HepG2 (cell line): ENCODE results near the gene SMTNL2. TPM values are rescaled to one million over a fixed set of nuclear protein-coding genes. Genes with fewer than 3 reads are reported as not detected.

Experiments used
- ATAC-seq: fragments of 200-7000 bp; cut with Tn5 transposase; 3 replicates; pipeline ENCODE4 v1.9.1; 2020; ENCODE audit warnings: mild to moderate bottlenecking, moderate library complexity
- BruUV-seq: library from RNA; stranded (reverse); fragments of 400-500 nt; replicated peaks from 2 replicates; lab custom pipeline; 2021; lab: Mats Ljungman, UMichigan
- CTCF ChIA-PET: fragments of 300-600 bp; formaldehyde crosslinking; extraction: SDS; loops from one replicate; lab custom pipeline; 2021; ENCODE audit warnings: low total read pairs, inconsistent platforms, low intra/inter-chr PET ratio; lab: Yijun Ruan, JAX
- POLR2A ChIA-PET: fragments of 350-600 bp; sonication (Branson Sonifier 250); formaldehyde crosslinking; loops from one replicate; lab custom pipeline; 2020; ENCODE audit warnings: antibody characterized with exemption, inconsistent platforms; lab: Yijun Ruan, JAX
- DNase-seq: peaks from one replicate; pipeline ENCODE4 v3.0.0-alpha.2; 2015; ENCODE audit warnings: low spot score
- FAIRE-seq: peaks from 3 replicates; lab custom pipeline; 2011; peaks lifted over from hg19 to GRCh38; lab: Jason Lieb, UNC
- H2AFZ ChIP-seq: one replicate; pipeline ENCODE4 v1.6.1; 2011; ENCODE audit warnings: low read length, inconsistent platforms
- H3K27ac ChIP-seq: fragments of 300-600 bp; 3 replicates; pipeline ENCODE4 v1.8.0; 2011; ENCODE audit warnings: mixed run types, mild to moderate bottlenecking, mixed read lengths, low read length, inconsistent platforms; ENCODE audit not compliant: insufficient read depth; ENCODE audit errors: extremely low read length
- H3K27me3 ChIP-seq, 2 experiments: fragments of 200-600 bp in 1 of 2; 2 replicates in 1 of 2; 3 replicates in 1 of 2; pipeline versions ENCODE4 v1.6.0 to v1.8.0; 2011; ENCODE audit warnings: low read length in 2 of 2, mild to moderate bottlenecking in 2 of 2, moderate library complexity in 2 of 2, inconsistent platforms in 1 of 2; ENCODE audit not compliant: insufficient read depth in 2 of 2, control insufficient read depth in 1 of 2
- H3K36me3 ChIP-seq, 2 experiments: fragments of 200-600 bp in 1 of 2; replicated peaks in 1 of 2; 2 replicates in 1 of 2; 3 replicates in 1 of 2; pipeline versions ENCODE4 v1.5.1 to v1.8.0; 2011; ENCODE audit warnings: low read length in 2 of 2, inconsistent platforms in 1 of 2; ENCODE audit not compliant: insufficient read depth in 2 of 2, control insufficient read depth in 1 of 2
- H3K4me1 ChIP-seq: 2 replicates; pipeline ENCODE4 v1.5.1; 2012; ENCODE audit warnings: low read length, inconsistent platforms; ENCODE audit not compliant: insufficient read depth
- H3K4me2 ChIP-seq: 2 replicates; pipeline ENCODE4 v1.6.0; 2011; ENCODE audit warnings: low read depth, low read length, inconsistent platforms
- H3K4me3 ChIP-seq, 3 experiments: fragments of 200-600 bp in 1 of 3; sonication (generic), shearing (Covaris generic) in 1 of 3; replicated peaks in 1 of 3; 2 replicates each; pipeline ENCODE4 v1.5.1; 2011 to 2016; ENCODE audit warnings: low read length in 3 of 3, inconsistent platforms in 2 of 3, low read depth in 2 of 3, mild to moderate bottlenecking in 2 of 3, control low read depth in 1 of 3, mixed read lengths in 1 of 3; ENCODE audit not compliant: insufficient read depth in 1 of 3
- H3K79me2 ChIP-seq: one replicate; pipeline ENCODE4 v1.6.1; 2011; ENCODE audit warnings: low read length, inconsistent platforms; ENCODE audit not compliant: insufficient read depth
- H3K9ac ChIP-seq: 2 replicates; pipeline ENCODE4 v1.6.0; 2011; ENCODE audit warnings: mild to moderate bottlenecking, low read depth, low read length, inconsistent platforms; ENCODE audit not compliant: insufficient read depth
- H3K9me3 ChIP-seq: 2 replicates; pipeline ENCODE4 v1.5.1; 2012; ENCODE audit warnings: mild to moderate bottlenecking, low read length
- H4K20me1 ChIP-seq: 2 replicates; pipeline ENCODE4 v1.6.0; 2011; ENCODE audit warnings: inconsistent platforms, mild to moderate bottlenecking, low read length, moderate library complexity; ENCODE audit not compliant: insufficient read depth
- ATM ChIP-seq: fragments of 450-650 bp; IDR thresholded peaks from 2 replicates; pipeline ENCODE4 v1.7.1; 2017; ENCODE audit warnings: mild to moderate bottlenecking, borderline replicate concordance
- CERS6 ChIP-seq: sonication (generic); formaldehyde crosslinking; IDR thresholded peaks from 2 replicates; pipeline ENCODE4 v1.5.0; 2020; ENCODE audit warnings: missing genetic modification reagents
- ESRRA ChIP-seq: sonication (generic); formaldehyde crosslinking; IDR thresholded peaks from 2 replicates; pipeline ENCODE4 v1.5.1; 2020; ENCODE audit warnings: mild to moderate bottlenecking, low read depth, missing genetic modification reagents
- GLI4 ChIP-seq: sonication (generic); formaldehyde crosslinking; IDR thresholded peaks from 2 replicates; pipeline ENCODE4 v1.5.1; 2020; ENCODE audit warnings: missing genetic modification reagents, mild to moderate bottlenecking, moderate library complexity, borderline replicate concordance
- HNF4A ChIP-seq: sonication (generic); formaldehyde crosslinking; IDR thresholded peaks from 2 replicates; pipeline ENCODE4 v1.4.0; 2020; ENCODE audit warnings: missing genetic modification reagents
- IRF2 ChIP-seq: IDR thresholded peaks from 2 replicates; pipeline ENCODE4 v1.6.1; 2018; ENCODE audit warnings: missing genetic modification reagents, missing compliant biosample characterization
- KDM5B ChIP-seq: sonication (generic); formaldehyde crosslinking; IDR thresholded peaks from 2 replicates; pipeline ENCODE4 v1.4.0; 2020; ENCODE audit warnings: missing genetic modification reagents, mild to moderate bottlenecking, borderline replicate concordance
- MAFG ChIP-seq: sonication (generic); formaldehyde crosslinking; IDR thresholded peaks from 2 replicates; pipeline ENCODE4 v1.5.1; 2020; ENCODE audit warnings: mild to moderate bottlenecking, missing genetic modification reagents
- RBAK ChIP-seq: sonication (generic); formaldehyde crosslinking; IDR thresholded peaks from 2 replicates; pipeline ENCODE4 v1.5.1; 2020; ENCODE audit warnings: mild to moderate bottlenecking, missing genetic modification reagents
- SMARCE1 ChIP-seq: fragments of 450-650 bp; IDR thresholded peaks from 2 replicates; pipeline ENCODE4 v1.6.1; 2017; ENCODE audit warnings: borderline replicate concordance
- ZEB1 ChIP-seq: IDR thresholded peaks from 2 replicates; pipeline ENCODE4 v1.6.1; 2012; ENCODE audit warnings: mild to moderate bottlenecking, low read depth, inconsistent platforms; ENCODE audit not compliant: insufficient replicate concordance
- ZNF10 ChIP-seq: sonication (generic); formaldehyde crosslinking; IDR thresholded peaks from 2 replicates; pipeline ENCODE4 v1.4.0; 2020; ENCODE audit warnings: mild to moderate bottlenecking, low read depth, missing genetic modification reagents, borderline replicate concordance
- ZNF326 ChIP-seq: sonication (generic); formaldehyde crosslinking; IDR thresholded peaks from 2 replicates; pipeline ENCODE4 v1.4.0; 2020; ENCODE audit warnings: missing genetic modification reagents, borderline replicate concordance
- ZNF335 ChIP-seq: sonication (generic); formaldehyde crosslinking; IDR thresholded peaks from 2 replicates; pipeline ENCODE4 v1.4.0; 2020; ENCODE audit warnings: missing genetic modification reagents
- ZNF33B ChIP-seq: sonication (generic); formaldehyde crosslinking; IDR thresholded peaks from 2 replicates; pipeline ENCODE4 v1.5.1; 2020; ENCODE audit warnings: mild to moderate bottlenecking, missing genetic modification reagents
- whole genome bisulfite sequencing: methylation state at CpG from one replicate; pipeline ENCODE4 v1.1.6; 2017; ENCODE audit warnings: low lambda C conversion rate; 5-methylcytosine and 5-hydroxymethylcytosine counted together
- in situ Hi-C: cut with HindIII; loops from 2 replicates; pipeline ENCODE4 v1.10.0; 2017; ENCODE audit warnings: low pct_unique_long_range_greater_than_20kb; ENCODE audit not compliant: extremely low pct_ligation_motif_present
- intact Hi-C: fragments of 100-400 bp; cut with micrococcal nuclease; formaldehyde crosslinking; loops from one replicate; pipeline ENCODE4 v1.10.0; 2022; ENCODE audit not compliant: unreplicated experiment
- polyA plus RNA-seq, 8 experiments: library from polyadenylated mRNA; depleted of rRNA in 3 of 8; stranded (reverse) in 7 of 8; unstranded in 1 of 8; fragments of >200 nt; fragmentation: Illumina TruSeq in 4 of 8; extraction: Trizol in 4 of 8; gene quantifications; 2 replicates each; pipeline versions ENCODE4 v1.2.1 to v1.2.3, GENCODE V29; 2011 to 2016; ENCODE audit warnings: low read depth in 4 of 8, missing spikeins in 1 of 8, mixed read lengths in 1 of 8; ENCODE audit not compliant: insufficient read depth in 1 of 8
- total RNA-seq, 5 experiments: library from RNA; depleted of rRNA; stranded (reverse); fragments of >200 nt; fragmentation: Illumina TruSeq; extraction: Trizol; gene quantifications; 2 replicates each; pipeline ENCODE4 v1.2.3, GENCODE V29; 2016; ENCODE audit warnings: low read depth in 1 of 5
- TF ChIP-seq, protein P1 (sequence below): sonication (generic); formaldehyde crosslinking; IDR thresholded peaks from 2 replicates; pipeline ENCODE4 v1.4.0; 2020; ENCODE audit warnings: low read depth, missing genetic modification reagents
- TF ChIP-seq, protein P2 (sequence below): sonication (generic); formaldehyde crosslinking; IDR thresholded peaks from 2 replicates; pipeline ENCODE4 v1.4.0; 2020; ENCODE audit warnings: missing genetic modification reagents

SMTNL2 gene
- total and polyA plus RNA-seq, 2 of the 13 experiments (the other 11 are each of a cell fraction or from before 2014, with no cell fraction given): 0.41 to 5.1 TPM

- BruUV-seq: no TSS peak
- in situ Hi-C loops: no loop called here
- no peak overlapping the region for H2AFZ ChIP-seq
- H3K4me1 ChIP-seq: peaks cover 65% of the 10 kb centered on the region
- no peak for DNase-seq
- no peaks in the 10 kb centered on the region for H3K36me3 ChIP-seq
- ChIA-PET CTCF (no interaction called here), POLR2A (no interaction called here)
- peak overlapping the region; percentile 49; the same call in 1 of the 2 replicates for H3K4me2 ChIP-seq
- H3K4me3 ChIP-seq: no peak overlapping the region
- intact Hi-C loops: no loop called here
- H3K9me3 ChIP-seq: no peaks in the 10 kb centered on the region
- no peak overlapping the region for H3K9ac ChIP-seq
- no peaks in the 10 kb centered on the region for H3K27me3 ChIP-seq
- H3K79me2 ChIP-seq: no peaks in the 10 kb centered on the region
- 36% methylated on average over 9 of the region's 9 CpGs for WGBS
- no peaks in the 10 kb centered on the region for H4K20me1 ChIP-seq
- no peak for FAIRE-seq
- ATAC-seq: no peak
- H3K27ac ChIP-seq: no peak overlapping the region
- TF ChIP-seq CERS6 (no peak), MAFG (CRISPR knock-in tag) (no peak), ZNF335 (CRISPR knock-in tag) (no peak), SMARCE1 (no peak), HNF4A (CRISPR knock-in tag) (0 out of 2 replicates have a peak, but pooled peaks have one; percentile 15), ATM (no peak), ZNF33B (CRISPR knock-in tag) (no peak), RBAK (CRISPR knock-in tag) (no peak), ESRRA (CRISPR knock-in tag) (peak; percentile 39; the same call in 1 of the 2 replicates), ZNF10 (CRISPR knock-in tag) (no peak), KDM5B (CRISPR knock-in tag) (no peak), IRF2 (CRISPR knock-in tag) (no peak), GLI4 (no peak), ZNF326 (CRISPR knock-in tag) (no peak), ZEB1 (no peak)
- TF ChIP-seq, protein P1, sequence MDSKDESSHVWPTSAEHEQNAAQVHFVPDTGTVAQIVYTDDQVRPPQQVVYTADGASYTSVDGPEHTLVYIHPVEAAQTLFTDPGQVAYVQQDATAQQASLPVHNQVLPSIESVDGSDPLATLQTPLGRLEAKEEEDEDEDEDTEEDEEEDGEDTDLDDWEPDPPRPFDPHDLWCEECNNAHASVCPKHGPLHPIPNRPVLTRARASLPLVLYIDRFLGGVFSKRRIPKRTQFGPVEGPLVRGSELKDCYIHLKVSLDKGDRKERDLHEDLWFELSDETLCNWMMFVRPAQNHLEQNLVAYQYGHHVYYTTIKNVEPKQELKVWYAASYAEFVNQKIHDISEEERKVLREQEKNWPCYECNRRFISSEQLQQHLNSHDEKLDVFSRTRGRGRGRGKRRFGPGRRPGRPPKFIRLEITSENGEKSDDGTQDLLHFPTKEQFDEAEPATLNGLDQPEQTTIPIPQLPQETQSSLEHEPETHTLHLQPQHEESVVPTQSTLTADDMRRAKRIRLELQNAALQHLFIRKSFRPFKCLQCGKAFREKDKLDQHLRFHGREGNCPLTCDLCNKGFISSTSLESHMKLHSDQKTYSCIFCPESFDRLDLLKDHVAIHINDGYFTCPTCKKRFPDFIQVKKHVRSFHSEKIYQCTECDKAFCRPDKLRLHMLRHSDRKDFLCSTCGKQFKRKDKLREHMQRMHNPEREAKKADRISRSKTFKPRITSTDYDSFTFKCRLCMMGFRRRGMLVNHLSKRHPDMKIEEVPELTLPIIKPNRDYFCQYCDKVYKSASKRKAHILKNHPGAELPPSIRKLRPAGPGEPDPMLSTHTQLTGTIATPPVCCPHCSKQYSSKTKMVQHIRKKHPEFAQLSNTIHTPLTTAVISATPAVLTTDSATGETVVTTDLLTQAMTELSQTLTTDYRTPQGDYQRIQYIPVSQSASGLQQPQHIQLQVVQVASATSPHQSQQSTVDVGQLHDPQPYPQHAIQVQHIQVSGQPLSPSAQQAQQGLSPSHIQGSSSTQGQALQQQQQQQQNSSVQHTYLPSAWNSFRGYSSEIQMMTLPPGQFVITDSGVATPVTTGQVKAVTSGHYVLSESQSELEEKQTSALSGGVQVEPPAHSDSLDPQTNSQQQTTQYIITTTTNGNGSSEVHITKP (CRISPR knock-in tag): no peak
- TF ChIP-seq, protein P2, sequence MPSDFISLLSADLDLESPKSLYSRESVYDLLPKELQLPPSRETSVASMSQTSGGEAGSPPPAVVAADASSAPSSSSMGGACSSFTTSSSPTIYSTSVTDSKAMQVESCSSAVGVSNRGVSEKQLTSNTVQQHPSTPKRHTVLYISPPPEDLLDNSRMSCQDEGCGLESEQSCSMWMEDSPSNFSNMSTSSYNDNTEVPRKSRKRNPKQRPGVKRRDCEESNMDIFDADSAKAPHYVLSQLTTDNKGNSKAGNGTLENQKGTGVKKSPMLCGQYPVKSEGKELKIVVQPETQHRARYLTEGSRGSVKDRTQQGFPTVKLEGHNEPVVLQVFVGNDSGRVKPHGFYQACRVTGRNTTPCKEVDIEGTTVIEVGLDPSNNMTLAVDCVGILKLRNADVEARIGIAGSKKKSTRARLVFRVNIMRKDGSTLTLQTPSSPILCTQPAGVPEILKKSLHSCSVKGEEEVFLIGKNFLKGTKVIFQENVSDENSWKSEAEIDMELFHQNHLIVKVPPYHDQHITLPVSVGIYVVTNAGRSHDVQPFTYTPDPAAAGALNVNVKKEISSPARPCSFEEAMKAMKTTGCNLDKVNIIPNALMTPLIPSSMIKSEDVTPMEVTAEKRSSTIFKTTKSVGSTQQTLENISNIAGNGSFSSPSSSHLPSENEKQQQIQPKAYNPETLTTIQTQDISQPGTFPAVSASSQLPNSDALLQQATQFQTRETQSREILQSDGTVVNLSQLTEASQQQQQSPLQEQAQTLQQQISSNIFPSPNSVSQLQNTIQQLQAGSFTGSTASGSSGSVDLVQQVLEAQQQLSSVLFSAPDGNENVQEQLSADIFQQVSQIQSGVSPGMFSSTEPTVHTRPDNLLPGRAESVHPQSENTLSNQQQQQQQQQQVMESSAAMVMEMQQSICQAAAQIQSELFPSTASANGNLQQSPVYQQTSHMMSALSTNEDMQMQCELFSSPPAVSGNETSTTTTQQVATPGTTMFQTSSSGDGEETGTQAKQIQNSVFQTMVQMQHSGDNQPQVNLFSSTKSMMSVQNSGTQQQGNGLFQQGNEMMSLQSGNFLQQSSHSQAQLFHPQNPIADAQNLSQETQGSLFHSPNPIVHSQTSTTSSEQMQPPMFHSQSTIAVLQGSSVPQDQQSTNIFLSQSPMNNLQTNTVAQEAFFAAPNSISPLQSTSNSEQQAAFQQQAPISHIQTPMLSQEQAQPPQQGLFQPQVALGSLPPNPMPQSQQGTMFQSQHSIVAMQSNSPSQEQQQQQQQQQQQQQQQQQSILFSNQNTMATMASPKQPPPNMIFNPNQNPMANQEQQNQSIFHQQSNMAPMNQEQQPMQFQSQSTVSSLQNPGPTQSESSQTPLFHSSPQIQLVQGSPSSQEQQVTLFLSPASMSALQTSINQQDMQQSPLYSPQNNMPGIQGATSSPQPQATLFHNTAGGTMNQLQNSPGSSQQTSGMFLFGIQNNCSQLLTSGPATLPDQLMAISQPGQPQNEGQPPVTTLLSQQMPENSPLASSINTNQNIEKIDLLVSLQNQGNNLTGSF (CRISPR knock-in tag): no peak
Measured at GRCh38 chr17:4607773-4608187, 23.5 kb downstream of the SMTNL2 start.
